HG03558 (cell line): Measurements from ENCODE around the gene TRMT61A.

Experiments
- ATAC-seq: cut with Tn5 transposase; IDR thresholded peaks from one replicate; pipeline ENCODE4 v1.9.1; 2021; ENCODE audit warnings: moderate number of reproducible peaks; ENCODE audit not compliant: unreplicated experiment; ENCODE audit errors: extremely low read depth

The TRMT61A gene

DNA sequence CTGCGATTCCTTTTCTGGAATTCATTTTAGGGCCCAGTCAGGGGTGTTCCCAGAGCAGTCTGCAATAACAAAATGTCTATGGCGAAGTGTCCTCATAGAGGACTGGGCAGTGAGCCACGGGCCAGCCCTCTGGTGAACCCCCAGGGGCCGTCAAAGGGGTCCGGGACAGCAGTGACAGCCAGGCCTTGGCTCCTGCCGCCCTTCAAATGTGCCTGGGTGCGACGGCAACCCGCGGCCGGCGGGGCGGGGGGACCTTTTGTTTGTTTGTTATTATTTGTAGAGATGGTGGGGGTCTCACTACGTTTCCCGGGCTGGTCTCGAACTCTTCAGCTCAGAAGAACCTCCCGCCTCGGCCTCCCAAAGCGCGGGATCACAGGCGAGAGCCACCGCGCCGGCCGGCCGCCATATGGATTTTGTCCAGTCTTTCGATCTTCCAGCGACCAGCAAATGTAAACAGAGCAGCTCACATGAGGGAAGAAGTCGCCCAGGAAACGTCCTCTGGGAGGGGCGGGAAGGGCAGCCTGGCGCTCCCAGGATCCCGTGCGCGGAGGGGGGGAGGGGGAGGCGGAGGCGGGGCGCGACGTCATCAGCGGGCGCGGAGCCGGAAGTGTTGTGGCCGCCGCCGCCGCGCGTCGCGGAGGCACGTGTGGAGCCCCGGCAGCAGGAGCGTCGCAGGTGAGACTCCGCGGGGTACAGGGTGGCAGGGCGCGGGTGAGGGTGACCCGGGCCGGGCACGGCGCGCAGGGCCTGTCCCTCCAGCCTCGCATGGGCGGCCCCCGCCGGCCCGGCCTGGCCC, at the start of gene TRMT61A:
TRMT61A (plus strand) TSS at position 610 of the 796 bp plus-strand sequence. CDS start 783 bp downstream, outside the sequence.
- ATAC-seq: no peak

DNA sequence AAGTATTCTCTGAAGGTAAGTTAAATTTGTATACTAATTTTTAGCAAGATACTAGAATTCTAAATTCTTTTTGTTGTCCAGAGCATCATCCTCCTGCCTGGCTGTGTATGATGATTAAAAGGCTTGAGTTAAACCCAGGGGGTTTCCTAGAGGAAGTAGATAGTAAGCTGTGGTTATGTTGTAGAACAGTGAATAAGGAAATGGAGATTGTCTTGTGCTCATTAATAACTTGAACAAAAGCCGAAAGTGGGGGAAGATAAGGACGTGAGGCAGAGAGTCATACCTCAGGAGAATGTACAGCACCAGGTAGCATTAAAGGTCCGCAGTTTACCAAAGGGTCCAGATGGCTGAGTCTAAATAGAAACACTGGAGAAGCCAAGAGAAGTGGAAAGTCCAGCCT, 48.4 kb upstream of the TRMT61A start:
- ATAC-seq: no peak

DNA sequence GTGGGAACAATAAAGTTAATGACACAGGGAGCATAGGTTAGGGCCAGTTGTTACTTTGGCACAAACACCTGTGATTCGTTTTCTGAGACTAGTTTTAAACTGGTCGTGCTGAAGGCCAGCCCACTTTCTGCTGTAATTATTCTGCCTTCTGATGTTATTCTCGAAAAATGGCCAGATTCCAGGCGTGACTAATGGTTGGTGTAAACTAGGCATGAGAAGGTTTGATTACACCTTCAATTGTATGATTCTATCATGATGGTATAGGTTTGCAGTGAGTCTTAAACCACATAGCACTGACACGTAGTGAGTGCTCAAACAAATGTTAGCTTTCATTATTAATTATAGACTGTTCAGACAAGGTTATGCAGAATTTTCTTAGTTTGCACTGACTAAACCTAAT, 45.4 kb upstream of the TRMT61A start:
- ATAC-seq: no peak

DNA sequence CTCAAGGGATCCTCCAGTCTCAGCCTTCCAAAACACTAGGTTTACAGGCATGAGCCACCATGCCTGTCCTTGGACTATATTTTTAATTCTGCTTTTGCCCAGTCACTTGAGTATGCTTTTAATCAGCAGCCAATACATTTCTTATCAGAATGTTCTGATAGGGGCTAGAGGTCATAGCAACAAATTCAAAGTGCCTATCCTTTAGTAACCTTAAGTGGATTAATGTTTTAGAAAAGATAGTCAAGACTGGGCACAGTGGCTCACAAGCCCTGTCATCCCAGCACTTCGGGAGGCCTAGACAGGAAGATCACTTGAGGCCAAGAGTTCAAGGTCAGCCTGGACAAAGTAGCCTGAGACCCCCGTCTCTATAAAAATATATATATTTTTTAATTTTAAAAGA, 43.5 kb upstream of the TRMT61A start:
- no peak for ATAC-seq

DNA sequence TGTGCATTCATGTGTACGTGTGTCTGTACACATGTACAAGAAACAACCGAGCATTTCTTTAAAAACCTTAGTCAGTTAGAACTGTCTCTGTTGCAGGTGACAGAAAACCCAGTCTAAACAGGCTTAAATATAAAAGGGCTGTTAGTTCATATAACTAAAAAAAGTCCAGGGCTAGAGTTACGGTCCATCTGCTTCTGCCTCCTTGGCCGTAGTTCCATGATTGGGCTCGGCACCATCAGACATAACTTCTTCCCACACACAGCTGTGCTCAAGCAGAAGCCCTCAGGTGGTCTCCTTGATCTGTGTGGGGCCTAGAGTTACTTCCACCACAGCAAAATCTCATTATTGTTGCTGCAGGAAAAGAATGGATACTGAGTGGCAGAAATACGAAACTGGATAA, 40.9 kb upstream of the TRMT61A start:
- ATAC-seq: no peak

DNA sequence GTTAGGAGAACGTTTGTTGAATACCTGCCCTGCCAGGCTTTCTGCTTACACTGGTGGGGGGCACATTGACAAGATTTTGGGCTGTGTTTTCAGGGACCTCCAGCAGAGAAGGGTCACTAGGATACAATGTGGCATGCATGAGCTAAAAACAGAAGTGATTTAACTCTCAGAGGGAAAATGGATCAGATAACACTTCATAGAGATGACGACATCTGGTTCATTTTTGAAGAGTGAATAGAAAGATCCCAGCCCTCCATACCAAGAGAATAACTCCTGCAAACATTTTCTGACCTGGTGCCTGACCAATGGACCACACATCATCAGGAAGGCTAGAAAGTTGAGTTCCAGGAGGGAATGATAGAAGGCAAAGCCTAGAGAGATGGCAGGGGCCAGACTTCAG, 40.0 kb upstream of the TRMT61A start:
- ATAC-seq: no peak

DNA sequence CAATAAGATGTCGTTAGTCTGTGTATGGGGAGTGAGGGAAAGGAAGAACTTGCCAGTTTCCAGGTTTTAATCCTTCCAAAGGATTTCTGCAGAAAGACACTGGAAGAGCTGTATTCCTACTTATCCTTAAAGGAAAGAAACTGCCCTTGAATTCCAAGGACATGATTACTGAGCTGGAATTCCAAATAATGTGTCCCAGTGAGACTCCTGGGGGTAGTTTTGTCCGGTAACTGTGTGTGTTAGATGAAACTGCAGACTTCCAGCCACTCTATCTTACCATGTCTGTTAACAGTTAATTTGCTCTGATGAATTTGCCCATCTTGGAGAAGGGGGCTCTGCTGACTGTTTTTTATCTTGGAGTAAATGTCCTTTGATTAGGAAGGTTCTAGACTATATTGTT, 39.4 kb upstream of the TRMT61A start:
- no peak for ATAC-seq

DNA sequence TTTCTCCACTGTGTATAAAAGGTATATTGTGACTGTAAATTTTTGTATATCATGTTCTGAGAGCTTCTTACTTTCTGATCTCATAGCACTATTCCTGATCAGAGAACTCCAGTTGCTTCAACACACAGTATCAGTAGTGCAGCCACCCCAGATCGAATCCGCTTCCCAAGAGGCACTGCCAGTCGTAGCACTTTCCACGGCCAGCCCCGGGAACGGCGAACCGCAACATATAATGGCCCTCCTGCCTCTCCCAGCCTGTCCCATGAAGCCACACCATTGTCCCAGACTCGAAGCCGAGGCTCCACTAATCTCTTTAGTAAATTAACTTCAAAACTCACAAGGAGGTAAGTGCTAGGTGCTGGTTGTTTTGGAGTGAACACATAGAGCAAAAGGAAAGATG, 37.3 kb upstream of the TRMT61A start:
- no peak for ATAC-seq

DNA sequence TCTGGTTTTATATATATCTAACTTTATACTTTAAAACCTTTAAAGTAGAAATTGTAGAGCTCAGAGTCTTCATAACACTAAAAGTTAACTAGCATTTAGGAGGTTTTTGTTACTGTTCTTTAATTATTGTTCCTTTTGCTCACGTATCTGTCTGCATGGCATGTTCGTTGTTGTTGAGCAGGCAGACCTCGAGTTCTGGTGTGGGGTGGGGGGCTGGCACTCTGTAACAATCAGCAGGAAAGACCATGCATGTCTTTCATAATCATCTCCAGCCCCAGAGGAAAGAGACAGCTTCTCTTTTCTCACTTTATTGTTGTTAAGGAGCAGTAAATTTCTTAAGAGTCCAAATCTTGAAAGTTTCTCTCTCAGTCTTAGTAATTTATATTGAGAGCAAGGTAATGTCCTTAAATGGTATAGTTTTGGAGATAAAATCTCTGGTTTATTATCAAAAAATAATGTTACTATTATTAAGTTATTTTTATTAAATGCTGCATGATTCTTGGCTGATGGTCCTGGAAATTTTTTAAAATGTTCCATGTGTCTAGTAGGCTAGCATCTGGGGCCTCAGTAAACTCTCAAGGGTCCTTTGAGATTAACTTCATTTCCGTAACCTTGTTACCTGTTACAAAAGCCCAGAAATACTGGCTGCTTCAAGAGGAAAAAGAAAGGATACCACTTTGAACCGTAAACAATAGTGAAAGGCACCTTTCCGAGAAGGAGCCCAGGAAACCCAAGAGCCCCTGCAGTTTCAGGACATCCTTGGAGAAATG, 36.7 kb upstream of the TRMT61A start:
- ATAC-seq: no peak

DNA sequence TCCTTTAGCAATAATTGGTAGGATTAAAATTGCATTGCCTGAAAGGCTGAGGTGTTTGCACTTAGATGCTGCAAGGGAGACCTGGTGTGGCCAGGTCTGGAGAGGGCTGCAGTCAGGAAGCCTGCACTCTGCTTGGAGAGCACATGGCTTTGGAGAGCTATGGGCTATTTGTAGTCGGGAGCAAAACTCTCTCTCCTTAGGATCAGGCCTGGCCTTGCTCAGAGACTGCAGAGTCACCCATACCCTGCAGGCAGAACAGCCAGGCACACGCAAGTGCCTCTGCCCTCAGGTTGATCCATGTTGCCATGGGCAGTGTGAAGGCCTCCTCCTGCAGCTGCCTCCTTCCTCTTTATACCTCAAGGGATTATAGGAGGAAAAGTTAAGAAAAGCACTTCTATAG, 33.1 kb upstream of the TRMT61A start:
- no peak for ATAC-seq

DNA sequence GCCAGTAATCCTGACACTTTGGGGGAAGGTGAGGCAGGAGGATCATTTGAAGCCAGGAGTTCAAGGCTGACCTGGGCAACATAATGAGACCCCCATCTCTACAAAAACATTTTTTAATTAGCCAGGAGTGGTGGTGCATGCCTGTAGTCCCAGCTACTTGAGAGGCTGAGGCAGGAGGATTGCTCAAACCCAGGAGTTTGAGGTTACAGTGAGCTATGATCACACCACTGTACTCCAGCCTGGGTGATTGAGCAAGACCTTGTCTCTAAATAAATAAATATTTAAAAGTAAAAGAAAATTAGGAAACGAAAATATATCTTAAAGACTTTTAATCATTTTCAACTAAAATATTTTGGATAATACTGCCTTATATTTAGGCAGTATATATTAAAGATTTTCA, 32.2 kb upstream of the TRMT61A start:
- no peak for ATAC-seq

DNA sequence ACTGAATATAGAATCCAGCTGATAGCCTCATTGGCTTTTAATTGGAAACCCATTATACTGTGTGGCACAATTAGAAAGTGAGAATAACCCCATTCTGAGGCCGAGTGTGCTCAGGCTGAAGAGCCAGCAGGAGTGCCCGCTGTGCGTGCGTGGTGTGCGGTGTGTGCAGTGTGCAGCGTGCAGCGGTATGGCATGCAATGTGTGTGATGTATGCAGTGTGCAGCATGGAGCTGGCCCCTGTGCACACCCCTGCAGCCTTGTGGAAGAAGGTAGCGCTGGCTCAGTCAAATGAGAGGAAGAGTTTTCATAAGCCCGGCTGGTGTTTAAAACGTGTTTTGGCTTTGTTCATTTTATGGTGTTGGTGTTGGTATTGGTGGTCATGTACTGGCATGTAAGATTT, 29.3 kb upstream of the TRMT61A start:
- no peak for ATAC-seq

DNA sequence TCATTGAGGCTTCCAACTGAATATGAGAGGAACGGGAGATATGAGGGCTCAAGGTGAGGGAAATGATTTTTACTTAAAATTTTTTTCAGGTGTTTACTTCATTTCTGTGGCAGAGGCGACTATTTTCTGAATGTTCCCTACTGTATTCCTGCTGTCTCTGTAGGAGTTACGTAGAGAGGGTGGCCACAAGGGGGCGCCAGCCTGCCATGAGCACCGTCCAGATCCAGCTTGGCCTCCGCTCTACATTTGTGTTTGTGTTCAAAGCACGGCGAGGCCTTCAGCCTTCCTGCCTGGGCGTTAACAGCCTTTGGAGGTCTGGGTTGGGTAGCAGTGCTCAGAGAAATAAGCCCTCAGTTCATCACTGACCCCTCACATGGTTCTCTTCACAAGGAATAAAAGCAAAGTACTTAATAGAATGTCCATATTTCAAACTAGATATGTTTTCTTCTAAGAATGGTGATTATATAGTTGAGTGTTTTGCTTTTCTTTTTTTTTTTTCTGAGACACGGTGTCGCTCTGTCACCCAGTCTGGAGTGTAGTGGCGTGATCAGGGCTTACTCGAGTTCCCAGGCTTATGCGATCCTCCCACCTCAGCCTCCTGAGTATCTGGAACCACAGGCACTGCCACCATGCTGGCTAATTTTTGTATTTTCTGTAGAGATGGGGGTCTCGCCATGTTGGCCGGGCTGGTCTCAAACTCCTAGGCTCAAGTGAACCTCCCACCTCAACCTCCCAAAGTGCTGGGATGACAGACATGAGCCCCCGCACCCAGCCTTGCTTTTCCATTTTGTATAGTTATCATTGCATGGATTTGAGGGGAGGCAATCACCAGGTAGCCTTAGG, 28.6 kb upstream of the TRMT61A start:
- no peak for ATAC-seq

DNA sequence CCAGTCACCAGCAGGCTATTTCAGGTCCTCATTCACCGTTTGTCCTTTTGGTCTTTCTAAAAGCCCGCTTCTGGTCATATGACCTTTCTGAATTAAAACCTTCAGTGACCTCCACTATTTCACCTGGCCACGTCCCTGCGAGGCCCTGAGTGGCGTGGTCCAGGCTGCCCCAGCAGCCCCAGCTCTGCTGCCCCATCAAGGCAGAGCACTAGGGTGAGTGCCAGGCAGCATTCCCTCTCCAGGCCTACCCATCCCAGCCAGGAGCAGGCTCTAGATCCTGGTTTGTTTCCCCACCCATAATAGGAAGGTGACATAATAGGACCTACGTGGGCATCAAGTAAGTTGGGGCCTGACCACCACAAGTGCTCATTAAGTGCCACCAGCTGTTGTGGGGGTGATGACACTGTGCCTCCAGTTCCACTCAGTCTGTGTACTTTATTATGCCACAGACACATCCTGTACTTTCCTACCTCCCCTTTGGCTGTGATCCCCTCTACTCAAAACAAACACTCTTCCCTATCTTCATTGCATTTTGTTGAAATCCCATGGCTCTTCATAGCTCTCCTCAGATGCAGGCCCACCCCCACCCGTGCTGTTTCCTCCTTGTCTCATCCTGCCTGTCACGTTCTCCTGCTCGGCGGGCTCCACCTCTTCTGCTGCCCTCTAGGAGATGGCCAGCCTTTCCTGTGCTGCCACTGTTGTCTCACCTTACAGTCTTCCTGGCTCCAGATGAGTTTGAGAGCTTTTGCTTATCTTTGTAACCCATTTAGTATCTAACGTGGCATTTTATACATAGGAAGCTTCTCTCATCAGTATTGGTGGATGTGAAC, 27.7 kb upstream of the TRMT61A start:
- ATAC-seq: no peak

DNA sequence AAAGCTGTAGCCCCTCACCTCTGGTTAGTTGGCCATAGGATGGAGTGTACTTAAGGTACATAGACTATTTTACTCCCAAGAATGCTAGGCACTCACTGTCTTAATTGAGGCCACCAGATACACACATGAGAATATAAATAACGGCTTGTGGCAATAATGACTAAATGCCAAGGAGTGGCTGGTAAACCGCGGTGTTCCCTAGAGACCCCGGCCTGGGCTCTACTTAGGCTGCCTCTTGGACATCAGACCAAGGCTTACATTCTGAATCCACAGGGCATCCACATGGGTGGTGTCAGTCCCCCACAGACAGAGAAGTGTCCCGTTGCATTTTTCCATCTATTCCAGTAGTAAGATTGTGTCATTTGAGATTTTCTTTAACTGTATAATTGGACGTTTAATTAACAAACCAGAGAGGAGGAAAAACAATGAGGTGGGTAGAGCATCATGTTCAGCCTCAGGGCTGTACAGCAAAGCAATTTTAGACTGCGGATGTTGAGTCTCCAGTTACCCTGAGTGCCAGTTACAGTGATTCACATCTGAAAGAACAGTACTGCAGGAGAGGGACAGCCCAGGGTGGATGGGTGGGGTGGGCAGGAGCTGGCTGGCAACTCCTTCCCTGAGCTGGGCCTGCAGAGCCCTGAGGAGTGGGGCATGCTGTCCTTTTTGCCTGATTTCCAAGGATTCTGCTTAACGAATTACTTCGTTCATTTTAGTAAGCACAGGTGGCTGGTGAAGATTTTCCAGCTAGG, 26.9 kb upstream of the TRMT61A start:
- no peak for ATAC-seq

DNA sequence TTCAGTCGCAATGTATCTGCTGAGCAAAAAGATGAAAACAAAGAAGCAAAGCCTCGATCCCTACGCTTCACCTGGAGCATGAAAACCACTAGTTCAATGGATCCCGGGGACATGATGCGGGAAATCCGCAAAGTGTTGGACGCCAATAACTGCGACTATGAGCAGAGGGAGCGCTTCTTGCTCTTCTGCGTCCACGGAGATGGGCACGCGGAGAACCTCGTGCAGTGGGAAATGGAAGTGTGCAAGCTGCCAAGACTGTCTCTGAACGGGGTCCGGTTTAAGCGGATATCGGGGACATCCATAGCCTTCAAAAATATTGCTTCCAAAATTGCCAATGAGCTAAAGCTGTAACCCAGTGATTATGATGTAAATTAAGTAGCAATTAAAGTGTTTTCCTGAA, 26.1 kb upstream of the TRMT61A start:
- ATAC-seq: no peak

DNA sequence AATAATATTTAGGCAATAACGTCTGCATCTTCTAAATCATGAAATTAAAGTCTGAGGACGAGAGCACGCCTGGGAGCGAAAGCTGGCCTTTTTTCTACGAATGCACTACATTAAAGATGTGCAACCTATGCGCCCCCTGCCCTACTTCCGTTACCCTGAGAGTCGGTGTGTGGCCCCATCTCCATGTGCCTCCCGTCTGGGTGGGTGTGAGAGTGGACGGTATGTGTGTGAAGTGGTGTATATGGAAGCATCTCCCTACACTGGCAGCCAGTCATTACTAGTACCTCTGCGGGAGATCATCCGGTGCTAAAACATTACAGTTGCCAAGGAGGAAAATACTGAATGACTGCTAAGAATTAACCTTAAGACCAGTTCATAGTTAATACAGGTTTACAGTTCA, 25.7 kb upstream of the TRMT61A start:
- ATAC-seq: no peak

DNA sequence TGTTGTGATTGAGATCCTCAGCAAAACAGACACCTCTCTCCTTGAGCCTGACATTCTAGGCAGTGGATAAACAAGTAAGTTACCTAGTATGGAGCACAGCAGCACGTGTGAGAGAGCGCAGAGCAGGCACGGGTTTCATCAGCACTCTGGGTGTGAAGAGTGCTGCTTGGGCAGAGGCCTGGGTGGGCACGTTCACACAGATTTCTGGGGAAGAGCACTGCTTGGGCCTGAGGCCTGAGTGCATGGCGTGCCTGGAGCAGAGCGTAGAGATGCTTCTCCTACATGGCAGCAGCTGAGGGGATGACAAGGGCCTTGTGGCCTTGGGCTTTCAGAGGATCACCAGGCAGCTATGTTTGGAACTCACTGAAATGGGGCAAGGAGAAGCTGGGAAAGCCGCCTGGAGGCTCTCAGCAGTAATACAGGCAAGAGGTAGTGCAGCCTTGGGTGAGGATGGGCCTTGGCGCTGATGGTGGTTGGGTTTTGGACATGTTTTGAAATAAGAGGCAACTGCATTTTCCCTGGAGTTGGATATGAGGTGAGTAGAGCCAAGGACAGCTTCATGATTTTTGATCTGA, 23.9 kb upstream of the TRMT61A start:
- ATAC-seq: no peak

DNA sequence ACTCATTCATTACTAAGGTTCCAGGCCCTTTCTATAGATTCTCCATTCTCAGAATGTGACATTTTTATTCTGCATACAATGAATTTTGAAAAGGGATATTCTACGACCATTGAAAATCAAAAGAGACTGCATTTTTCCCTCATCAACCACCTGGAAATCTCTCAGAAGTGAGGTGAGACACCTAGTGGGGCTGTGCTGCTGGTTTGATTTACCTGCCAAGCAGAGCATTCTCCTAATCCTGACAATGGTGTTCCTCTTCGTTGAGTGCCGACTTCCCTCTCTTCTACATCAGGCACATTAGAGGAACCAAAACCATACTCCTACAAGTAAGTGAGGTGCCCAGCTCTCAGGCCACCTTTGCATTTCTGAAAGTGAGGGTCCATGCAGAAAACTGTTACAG, 21.2 kb upstream of the TRMT61A start:
- ATAC-seq: no peak
